DMS53 treated with DMSO at 0.1 percent for 48 hours (cell line): ENCODE measurements around the gene TPD52L2.
A peak's percentile ranks its signal among the peaks of the same experiment; 100 is the strongest.
"Not testable (repeated sequence)": the region's sequence is repeated elsewhere in the genome, so short reads cannot be mapped to it uniquely, and the experiment has no call there.

ENCODE experiments used
- DNase-seq: peaks from one replicate; lab custom pipeline; 2025; ENCODE audit not compliant: unreplicated experiment; lab: John Stamatoyannopoulos, UW

Gene TPD52L2

DNA sequence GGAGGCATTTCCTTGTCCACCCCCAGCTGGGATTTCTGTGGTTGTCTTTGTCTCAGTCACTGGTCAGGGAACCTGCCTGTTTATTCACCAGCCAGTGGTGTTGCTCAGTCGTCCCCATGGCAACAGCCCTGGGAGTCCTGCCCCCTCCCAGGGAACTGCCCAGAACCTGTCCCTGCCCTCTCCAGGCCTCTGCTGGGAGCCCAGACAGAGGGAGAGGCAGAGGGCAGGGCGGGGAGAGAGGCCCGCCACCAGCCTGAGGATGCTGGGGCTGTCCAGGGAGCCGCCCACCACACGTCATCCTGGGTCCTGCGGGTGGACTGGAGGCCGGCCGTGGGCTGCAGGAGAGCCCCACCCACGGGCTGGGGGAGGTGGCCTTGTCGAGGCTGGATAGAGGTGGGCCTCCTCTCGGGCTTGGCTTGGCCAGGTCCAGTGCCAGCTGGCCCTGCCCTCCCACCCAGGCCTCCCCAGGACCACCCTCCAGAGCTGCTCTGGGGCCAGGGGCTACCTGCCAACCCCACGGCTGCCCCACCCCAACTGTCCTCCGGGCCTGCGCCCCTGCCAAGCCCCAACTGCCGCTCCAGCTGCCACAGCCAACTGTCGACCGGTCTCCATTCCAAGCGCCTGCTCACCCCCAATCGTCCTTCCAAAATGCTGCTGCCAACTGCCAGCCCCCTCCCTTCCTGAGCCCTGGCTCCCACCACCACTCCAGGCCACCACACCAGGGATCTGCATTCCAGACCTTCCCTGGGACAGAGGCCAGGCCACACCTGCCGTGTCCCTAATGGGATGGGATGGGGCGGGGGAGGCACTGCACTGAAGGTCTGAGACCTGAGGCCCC lies 29.8 kb upstream of the TPD52L2 start:
- DNase-seq: peak; percentile 57

DNA sequence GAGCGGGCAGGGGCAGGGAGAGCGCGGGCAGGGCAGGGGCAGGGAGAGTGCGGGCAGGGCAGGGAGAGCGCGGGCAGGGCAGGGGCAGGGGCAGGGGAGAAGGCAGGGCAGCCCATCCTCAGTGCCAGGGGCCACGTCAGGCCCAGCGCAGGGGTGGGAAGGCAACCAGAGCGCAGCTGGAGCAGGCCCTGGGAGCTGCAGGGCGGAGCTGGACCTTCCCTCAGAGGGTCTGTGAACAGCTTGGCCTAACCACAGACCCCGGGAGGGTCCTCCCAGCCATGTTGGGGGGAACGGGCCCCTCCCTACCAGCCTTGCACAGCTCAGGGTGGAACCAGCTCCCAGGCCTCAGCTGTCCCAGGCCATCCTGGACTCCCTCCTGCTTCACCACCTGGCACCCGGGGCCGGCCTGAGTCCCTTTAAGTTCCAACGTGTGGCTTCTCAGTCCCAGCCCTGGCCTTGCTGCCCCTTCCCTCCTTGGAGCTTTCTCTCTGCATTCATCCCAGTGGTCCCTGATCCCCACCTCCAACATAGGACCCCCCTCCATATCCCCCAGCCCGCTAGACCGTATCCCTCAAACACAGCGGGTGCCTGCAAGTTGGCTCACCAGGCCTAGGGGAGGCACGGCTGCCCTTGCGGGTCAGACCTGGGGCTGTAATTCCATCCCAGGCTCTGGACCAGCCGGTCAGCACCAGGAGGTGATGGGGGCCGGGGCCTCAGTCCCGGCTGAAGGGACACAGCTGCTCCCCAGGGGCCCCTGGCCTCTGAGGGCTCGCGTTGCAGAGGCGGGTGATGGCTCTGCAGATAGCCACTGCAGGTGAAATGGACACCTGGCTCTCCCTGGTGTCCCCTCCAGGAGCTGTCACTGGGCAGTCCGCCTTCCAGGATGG lies 28.4 kb upstream of the TPD52L2 start:
- DNase-seq: no peak

DNA sequence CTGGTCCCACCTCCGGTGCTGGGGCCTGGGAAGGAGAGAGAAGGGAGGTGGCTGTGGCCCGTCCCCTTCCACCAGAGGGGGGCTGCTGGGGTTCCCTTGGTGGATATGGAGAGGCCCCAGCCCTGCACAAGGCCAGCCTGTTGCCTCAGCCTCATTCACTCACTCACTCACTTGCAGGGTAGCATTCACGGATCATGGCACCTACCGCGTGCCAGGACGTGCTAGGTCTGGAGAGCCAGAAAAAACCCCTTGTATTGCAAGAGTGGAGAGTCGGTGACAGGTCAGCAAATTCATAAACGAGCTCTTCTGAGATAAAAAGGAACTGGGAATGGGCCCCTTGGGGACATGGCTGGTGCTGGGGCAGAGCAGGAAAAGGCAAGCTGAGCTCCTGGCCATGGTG lies 27.6 kb upstream of the TPD52L2 start:
- no peak for DNase-seq

DNA sequence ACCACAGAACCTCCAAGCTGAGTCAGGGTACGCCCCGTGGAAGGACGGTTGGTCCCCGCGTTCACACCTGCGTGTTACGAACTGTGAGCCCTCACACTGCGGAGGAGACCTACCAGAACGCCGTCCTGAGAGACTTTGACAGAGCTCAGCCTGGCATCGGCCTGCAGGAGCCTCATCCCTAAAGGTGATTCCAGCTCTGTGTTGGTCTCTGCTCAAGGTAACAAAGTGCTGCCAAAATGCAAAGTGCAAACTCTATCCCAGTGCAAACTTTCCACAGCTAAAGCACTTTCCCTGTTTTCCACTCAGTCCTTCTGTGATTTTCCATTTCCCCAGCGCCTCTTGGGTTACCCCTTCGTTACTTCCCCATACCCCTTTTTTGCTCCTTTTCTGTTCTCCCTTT lies 25.4 kb upstream of the TPD52L2 start:
- DNase-seq: no peak

DNA sequence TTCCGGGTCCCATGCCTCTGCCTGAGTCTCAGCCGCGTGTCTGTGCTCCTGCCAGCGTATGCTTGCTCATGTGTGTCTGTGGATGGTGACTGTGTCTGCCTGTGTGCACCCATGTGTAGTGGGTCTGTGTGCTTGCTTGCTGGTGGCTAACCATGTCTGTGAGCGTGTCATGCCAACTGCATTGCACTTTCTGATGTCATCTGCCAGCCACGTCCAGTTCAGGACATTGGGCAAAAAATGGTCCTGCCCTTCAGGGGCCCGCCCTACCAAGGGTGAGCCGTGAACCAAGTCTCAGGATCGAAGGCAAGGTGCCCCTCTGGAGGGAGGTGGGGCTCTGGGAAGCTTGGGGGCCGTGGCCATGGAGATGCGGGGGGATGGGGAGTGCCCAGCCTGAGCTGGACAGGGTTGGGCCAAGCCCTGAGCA lies 24.7 kb upstream of the TPD52L2 start:
- DNase-seq: no peak

DNA sequence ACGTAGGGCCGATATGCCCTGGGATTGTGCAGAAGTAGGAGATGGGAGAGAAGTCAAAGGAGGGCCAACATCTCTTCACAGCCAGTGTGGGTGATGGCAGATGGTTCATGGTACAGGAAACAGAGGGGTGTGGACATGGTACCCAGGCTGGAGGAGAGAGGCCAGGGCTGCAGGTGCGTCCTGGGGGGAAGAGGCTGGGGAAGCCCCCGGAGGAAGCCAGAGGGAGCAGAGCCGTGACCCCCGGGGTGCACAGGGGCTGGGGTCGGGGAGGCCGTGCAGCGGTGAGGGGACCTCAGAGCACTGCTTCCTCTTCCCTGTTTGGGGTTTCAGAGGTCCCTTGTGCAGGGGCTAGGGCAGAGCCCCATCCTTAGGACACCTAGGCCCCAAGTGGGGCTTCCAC lies 22.8 kb upstream of the TPD52L2 start:
- no peak for DNase-seq

DNA sequence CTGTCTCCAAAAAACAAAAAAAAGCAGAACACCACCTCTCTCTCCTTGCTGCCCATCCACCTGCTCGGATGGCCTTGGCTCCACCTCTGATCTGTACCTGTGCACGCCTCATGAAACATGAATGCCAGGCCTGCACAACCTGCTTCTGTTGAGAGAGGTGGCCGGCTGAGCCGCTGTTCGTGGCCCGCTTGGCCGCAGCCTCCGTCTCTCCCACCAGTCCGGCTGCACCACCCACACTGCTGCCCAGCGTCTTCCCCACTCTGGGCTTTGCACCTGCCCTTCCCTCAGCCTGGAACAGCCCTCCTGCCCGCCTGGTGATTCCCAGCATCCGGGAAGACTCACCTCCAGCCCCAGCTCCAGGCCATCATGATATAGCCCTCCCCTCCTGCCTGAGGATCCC lies 21.8 kb upstream of the TPD52L2 start:
- DNase-seq: no peak

DNA sequence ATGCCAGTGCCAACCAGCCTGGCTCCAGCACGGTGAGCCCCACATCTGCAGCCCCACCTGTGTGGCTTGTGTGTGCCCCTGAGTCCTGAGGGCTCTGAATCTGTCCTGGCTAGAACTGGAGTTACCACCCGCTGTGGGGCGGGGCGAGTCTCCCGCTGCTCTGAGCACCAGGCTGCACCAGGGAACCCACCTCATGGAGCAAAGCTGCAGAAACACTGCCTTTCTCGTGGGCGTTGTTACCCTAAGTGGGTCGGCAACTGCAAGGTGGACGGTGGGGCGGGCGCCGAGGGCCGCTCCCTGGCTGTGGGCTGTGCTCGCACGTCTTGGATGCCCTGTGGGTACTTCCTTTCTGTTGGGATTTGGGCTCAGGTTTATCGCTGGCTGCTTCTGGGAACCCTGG lies 21.3 kb upstream of the TPD52L2 start:
- DNase-seq: no peak

DNA sequence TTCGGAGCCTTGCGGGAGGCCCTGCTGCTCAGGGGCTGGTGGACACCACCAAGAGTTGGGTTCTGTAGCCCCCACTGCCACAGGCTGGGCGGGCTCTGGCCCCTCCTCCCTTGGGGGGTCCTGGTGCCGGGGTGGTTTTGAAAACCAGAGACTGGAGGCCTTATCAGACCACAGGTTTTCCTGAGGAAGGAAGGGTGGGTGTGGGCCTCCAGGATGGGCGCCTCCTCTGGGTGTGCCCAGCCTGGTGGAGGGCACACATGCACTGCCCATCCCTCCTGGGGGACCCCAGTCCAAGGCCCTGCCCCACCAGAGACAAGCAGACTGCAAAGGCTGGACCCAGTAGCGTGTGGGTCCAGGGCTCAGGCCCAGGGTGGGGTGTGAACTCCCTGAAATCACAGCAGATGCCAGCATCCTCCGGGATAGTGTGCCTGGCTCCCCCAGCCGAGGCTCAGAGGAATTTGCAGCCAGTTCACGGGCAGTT lies 20.5 kb upstream of the TPD52L2 start:
- DNase-seq: no peak

DNA sequence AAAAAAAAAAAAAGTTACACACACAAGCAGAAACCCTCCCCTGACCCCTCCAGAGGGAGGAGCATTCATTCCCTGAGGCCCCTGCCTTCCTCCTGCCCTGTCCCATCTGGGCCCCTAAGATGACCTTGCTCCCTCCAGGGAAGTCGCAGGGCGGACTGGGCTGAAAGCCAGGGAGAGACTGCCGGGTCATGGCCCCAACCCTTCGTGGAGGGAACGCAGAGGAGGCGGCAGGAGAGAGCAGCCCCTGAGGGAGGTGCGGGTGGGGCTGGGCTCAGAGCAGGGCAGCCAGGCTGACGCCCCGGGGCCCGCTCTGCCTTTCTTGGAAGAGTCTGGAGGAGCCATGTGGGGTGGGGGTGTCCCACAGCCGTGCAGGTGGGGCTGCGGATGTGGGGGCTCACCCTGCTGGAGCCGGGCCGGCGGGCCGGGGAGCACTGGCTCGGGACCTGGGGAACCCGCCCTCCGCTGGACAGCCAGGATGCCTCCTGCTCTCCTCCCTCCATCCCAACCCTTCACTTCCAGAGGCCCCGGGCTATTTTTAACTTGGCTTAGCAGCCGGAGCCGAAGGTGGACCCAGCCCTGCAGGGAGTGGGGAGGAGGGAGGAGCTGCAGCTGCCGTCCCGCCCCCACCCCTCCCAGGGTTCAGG lies 18.8 kb upstream of the TPD52L2 start:
- DNase-seq: no peak

DNA sequence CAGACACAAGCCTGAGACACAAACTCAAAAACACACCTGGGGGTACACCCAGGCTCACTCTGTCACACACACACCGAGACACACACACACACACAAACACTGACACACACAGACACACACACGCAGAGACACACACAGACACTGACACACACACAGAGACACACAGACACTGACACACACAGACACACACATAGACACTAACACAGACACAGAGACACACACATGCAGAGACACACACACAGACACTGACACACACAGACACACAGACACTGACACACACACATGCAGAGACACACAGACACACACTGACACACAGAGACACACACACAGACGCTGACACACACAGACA lies 18.2 kb upstream of the TPD52L2 start:
- DNase-seq: no peak

DNA sequence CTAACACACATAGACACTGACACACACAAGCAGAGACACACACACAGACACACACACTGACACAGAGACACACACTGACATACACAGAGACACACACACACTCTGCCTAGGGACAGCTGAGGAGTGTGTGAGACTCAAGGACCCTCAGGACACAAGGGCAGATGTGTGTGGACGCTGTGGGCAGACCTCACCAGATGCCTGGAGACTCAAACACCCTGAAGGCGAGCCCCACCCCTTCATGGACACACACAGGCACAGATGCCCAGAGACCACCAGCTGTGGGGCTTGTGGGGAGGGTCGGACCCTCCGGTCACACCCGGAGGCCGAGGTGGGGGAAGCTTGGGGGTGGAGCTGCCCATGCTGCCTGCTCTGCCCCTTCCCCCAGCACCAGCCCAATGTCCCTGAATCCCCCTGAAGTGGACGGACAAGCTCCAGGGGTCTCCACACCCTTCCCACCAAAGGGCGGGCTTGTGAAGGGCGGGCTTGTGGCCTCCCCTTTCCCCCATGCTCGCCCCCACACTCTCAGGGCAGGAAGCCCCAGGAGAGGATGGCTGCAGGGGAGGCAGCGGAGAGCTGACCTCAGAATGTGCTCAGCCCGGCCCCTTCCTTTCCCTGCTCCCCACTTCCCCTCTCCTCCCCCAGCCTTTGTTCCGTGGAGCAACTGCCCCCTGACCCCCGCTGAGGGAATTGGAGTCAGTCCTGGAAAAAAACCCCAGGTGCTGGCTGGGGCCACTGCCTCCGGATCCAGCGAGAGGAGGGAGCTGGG lies 17.6 kb upstream of the TPD52L2 start:
- no peak for DNase-seq

DNA sequence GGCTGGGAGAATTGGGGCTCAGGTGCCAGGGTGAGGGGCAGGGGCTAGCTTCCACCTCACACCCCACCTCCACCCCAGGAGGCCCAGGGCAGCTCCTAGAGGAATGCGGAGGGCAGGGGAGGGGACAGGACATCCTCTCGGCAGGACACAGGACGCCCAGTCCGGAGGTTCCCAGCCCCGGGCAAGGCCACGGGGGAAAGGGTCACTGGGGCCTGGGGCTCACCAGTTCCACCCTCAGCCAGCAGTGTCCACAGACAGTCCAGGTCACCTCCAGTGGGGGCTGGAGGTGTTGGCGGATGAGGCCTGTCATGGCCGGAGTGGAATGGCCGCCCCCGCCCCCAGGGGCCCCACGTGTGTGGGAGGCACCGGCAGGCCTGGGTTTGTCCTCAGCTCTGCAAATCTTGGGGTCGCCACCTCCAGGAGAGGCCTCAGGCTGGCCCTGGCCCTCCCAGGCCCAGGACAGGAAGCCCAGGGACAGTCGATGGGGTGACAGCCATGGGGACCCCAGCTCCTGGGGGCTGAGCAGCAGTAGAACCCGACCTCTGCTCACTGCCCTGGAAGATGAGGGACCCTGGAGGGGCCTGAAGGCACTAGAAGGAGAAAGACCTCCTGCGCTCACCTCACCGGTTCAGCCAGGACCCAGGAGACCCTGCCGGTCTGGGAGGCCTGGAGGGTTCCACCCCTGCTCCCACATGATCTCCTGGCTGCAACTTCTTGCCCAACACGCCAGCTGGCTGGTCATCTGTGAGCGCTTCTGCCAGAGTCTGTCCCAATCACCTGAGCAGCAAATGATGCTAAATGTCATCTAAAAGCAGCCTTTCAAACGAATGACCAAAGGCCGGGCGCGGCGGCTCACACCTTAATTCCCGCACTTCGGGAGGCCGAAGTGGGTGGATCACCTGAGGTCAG lies 16.8 kb upstream of the TPD52L2 start:
- DNase-seq: no peak

DNA sequence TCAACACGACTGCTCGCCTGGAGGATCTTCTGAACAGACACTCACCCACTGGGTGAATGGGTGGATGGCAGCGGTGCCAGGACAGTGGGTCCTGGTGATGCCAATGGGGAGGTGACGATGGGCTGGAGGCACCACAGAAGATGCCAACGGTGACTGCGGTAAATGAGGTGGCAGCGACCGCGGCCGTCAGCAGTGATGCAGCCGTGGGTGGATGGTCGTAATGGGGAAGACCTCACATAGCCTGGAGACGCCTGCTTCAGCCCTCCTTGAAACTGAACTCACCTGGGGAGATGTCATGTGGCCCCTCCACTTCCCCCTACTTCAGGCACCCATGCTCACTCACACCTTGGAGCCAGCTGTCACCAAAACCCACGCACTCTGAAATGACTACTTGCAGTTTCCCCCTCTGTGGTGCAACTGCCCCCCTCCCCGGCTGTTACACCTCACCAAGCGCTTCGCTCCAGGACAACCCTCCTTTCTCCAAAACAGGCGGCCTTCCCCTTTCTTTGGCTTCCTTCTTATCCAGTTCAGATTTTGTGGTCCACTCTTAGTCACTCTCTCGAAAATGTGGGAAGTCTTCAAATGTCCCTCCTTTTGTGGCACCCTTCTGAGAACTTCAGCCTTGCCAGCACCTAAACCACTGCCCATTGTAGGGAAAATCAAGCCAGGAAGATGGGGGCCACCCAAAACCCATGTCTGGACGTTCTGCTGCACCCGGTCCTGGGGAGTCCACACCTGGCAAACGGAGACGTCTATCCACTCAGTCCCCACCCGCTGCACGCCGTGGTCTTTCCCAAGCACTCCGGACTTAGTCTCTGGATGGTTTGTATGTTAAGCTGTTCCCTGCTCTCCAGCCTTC lies 14.2 kb upstream of the TPD52L2 start:
- no peak for DNase-seq

DNA sequence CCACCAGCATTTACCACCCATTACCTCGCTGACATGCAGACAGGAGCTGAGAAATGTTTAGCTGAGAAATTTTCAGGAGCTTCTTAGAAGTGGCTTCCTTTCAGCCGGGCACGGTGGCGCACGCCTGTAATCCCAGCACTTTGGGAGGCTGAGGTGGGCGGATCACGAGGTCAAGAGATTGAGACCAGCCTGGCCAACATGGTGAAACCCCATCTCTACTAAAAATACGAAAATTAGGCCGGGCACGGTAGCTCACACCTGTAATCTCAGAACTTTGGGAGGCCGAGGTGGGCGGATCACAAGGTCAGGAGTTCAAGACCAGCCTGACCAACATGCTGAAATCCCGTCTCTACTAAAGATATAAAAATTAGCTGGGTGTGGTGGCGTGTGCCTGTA lies 13.5 kb upstream of the TPD52L2 start:
- DNase-seq: not testable (repeated sequence)

DNA sequence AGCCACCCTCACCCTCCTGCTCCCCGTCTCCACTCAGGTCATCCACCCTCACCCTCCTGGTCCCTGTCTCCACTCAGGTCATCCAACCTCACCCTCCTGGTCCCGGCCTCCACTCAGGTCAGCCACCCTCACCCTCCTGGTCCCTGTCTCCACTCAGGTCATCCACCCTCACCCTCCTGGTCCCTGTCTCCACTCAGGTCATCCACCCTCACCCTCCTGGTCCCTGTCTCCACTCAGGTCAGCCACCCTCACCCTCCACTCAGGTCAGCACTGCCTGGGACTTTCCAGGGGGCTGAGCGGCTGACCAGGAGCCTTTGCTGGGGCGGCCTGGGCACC lies 11.4 kb upstream of the TPD52L2 start:
- DNase-seq: not testable (repeated sequence)

DNA sequence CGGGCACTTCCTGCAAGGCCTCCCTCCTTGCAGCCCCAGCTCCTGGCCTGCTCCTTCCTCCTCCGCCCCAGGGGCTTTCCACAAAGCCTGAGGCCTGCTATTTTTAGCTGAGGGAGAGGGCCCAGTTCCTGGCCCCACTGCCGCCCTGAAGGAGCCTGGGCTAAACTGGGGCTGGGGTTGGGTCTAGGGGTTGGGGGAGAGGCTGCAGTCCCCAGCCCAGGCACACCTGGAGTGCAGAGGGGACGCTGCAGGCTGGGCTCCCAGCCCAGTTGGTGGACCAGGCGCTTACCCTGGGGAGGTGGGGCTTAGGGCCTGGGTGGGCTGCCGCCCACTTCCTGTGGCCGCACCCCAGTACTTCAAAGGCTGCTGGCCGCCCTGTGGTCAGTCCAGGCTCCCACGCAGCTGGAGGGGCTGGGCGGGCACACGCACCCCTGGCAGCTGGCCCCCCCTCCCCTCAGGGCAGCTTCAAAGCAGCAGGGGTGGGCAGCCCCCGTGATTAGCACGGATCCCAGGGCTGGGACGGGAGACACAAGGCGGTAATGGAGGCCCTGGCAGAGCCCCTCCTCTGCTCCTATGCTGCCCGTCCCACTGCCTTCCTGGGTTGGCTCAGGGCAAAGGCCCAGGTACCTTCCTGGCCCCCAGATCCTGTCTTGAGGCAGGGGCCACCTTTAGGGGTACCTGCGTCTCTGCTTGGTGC lies 10.9 kb upstream of the TPD52L2 start:
- DNase-seq: no peak

DNA sequence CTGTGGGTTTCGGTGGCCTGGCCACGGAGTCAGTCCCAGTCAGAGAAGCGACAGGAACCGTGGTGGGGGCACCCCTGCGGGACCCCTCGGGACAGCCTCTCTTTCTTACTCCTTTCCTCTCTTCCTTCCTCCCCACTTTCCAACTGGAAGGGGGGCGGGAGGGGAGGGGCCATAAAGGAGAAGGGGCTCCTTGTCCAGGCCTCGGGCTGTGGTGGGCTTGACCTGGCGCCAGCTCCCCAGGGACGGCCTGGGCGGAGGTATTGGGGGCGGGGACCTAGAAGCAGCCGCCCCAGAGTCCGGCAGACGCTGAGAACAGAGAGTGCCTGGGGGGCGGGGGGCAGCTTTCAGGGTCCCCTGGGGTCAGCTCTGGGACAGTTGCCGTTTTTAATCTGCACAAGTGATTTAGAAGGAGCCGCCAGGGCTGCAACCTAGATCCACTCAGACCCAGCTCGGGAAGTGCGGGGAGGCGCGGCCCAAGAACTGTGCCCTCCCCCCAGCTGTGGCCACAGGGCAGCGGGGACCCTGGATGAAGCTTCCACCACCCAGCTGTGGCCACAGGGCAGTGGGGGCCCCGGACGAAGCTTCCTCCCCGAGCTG lies 10.2 kb upstream of the TPD52L2 start:
- DNase-seq: no peak
